Measurements from ENCODE around the gene OR2B2. TPM values are rescaled to one million over a fixed set of nuclear protein-coding genes. Genes with fewer than 3 reads are reported as not detected.

Gene OR2B2
- total and polyA plus RNA-seq, 4 donors, result not detected

DNA sequence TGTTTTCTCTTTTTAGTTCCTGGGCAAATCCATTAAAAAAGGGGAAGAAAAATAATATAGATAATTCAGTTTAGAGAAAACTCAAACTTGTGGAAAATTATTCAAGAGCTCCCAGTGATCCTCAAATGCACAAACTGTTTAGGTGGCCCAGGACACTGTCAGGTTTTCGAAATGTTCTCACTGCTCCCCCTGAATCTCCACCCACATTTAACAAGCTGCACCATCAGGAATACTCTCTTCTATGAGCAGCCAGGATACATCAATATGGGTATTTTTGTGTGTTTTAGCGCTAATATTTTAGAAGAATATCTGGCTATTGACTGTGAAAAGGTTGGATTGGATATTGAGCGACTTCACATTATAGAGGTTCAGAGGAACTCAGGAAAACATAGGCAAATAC lies 43.9 kb downstream of the OR2B2 start:
- H3K9me3 ChIP-seq (ENCODE audit: control insufficient read depth in 4 of 4, low read length in 3 of 4), result no peaks in the 10 kb centered on the region
- no peaks in the 10 kb centered on the region for H3K27me3 ChIP-seq (ENCODE audit: control insufficient read depth in 4 of 4, insufficient read depth in 4 of 4, low read length in 3 of 4)
- no peak for DNase-seq (ENCODE audit: low spot score)
- WGBS, result 92% methylated on average over 3 of the region's 3 CpGs
- no peak overlapping the region for H3K4me3 ChIP-seq (ENCODE audit: low read depth in 1 of 3, low read length in 3 of 3)
- TF ChIP-seq RAD21 (IDR thresholded peaks at IDR 0.05) (no peak), JUND (IDR thresholded peaks at IDR 0.05) (no peak), RXRA (IDR thresholded peaks at IDR 0.05) (no peak)
- H3K4me1 ChIP-seq (ENCODE audit: control insufficient read depth in 4 of 4, insufficient read depth in 4 of 4, low read length in 3 of 4), result peaks cover 8 to 44% (median 21%) of the 10 kb centered on the region in 4 donors
- H3K9ac ChIP-seq (ENCODE audit: low read depth in 1 of 2, low read length in 2 of 2), result no peak overlapping the region
- H3K27ac ChIP-seq (ENCODE audit: low read depth in 1 of 2, low read length in 2 of 2), result no peak overlapping the region
- no peaks in the 10 kb centered on the region for H3K36me3 ChIP-seq (ENCODE audit: control insufficient read depth in 4 of 4, insufficient read depth in 3 of 4, low read depth in 1 of 4, low read length in 3 of 4)

DNA sequence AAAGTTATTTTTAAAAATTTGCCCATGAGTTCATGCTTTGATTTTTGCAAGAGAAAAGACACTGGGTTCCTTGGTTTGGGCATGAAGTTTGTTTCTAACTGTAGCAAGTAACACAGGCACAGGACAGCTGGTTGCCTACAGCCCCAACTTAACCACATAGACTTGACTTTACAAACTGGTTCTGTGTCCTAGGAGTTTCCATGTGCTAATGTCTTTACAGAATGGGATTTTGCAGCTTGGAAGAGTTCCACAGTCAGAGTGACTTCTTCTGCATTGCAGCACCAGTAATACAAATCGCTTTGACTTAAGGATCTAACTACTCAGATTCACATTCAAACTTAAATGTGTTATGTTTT lies 44.3 kb downstream of the OR2B2 start:
- Histone ChIP-seq H3K36me3 (ENCODE audit: control insufficient read depth in 4 of 4, insufficient read depth in 3 of 4, low read depth in 1 of 4, low read length in 3 of 4) (no peaks in the 10 kb centered on the region), H3K27ac (ENCODE audit: low read depth in 1 of 2, low read length in 2 of 2) (no peak overlapping the region), H3K9ac (ENCODE audit: low read depth in 1 of 2, low read length in 2 of 2) (no peak overlapping the region), H3K9me3 (ENCODE audit: control insufficient read depth in 4 of 4, low read length in 3 of 4) (no peaks in the 10 kb centered on the region), H3K4me1 (ENCODE audit: control insufficient read depth in 4 of 4, insufficient read depth in 4 of 4, low read length in 3 of 4) (peaks cover 8 to 40% (median 21%) of the 10 kb centered on the region in 4 donors), H3K27me3 (ENCODE audit: control insufficient read depth in 4 of 4, insufficient read depth in 4 of 4, low read length in 3 of 4) (no peaks in the 10 kb centered on the region), H3K4me3 (ENCODE audit: low read depth in 1 of 3, low read length in 3 of 3) (no peak overlapping the region)
- WGBS, result 97% methylated on average over 1 of the region's 1 CpG
- no peak for DNase-seq (ENCODE audit: low spot score)
- TF ChIP-seq, protein P1, sequence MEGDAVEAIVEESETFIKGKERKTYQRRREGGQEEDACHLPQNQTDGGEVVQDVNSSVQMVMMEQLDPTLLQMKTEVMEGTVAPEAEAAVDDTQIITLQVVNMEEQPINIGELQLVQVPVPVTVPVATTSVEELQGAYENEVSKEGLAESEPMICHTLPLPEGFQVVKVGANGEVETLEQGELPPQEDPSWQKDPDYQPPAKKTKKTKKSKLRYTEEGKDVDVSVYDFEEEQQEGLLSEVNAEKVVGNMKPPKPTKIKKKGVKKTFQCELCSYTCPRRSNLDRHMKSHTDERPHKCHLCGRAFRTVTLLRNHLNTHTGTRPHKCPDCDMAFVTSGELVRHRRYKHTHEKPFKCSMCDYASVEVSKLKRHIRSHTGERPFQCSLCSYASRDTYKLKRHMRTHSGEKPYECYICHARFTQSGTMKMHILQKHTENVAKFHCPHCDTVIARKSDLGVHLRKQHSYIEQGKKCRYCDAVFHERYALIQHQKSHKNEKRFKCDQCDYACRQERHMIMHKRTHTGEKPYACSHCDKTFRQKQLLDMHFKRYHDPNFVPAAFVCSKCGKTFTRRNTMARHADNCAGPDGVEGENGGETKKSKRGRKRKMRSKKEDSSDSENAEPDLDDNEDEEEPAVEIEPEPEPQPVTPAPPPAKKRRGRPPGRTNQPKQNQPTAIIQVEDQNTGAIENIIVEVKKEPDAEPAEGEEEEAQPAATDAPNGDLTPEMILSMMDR (IDR thresholded peaks at IDR 0.05; ENCODE audit: low read depth, low read length, missing input control), result no peak
- TF ChIP-seq NR2F2 (IDR thresholded peaks at IDR 0.05), result no peak
- TF ChIP-seq RAD21 (IDR thresholded peaks at IDR 0.05), result no peak
- TF ChIP-seq TAF1 (conservative IDR thresholded peaks at IDR 0.05), result no peak
- TF ChIP-seq, protein P2, sequence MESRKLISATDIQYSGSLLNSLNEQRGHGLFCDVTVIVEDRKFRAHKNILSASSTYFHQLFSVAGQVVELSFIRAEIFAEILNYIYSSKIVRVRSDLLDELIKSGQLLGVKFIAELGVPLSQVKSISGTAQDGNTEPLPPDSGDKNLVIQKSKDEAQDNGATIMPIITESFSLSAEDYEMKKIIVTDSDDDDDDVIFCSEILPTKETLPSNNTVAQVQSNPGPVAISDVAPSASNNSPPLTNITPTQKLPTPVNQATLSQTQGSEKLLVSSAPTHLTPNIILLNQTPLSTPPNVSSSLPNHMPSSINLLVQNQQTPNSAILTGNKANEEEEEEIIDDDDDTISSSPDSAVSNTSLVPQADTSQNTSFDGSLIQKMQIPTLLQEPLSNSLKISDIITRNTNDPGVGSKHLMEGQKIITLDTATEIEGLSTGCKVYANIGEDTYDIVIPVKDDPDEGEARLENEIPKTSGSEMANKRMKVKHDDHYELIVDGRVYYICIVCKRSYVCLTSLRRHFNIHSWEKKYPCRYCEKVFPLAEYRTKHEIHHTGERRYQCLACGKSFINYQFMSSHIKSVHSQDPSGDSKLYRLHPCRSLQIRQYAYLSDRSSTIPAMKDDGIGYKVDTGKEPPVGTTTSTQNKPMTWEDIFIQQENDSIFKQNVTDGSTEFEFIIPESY (IDR thresholded peaks at IDR 0.05), result no peak
- TF ChIP-seq GABPA (IDR thresholded peaks at IDR 0.05 in 1 of 2, conservative IDR thresholded peaks at IDR 0.05 in 1 of 2), result no peak
- TF ChIP-seq, protein P3, sequence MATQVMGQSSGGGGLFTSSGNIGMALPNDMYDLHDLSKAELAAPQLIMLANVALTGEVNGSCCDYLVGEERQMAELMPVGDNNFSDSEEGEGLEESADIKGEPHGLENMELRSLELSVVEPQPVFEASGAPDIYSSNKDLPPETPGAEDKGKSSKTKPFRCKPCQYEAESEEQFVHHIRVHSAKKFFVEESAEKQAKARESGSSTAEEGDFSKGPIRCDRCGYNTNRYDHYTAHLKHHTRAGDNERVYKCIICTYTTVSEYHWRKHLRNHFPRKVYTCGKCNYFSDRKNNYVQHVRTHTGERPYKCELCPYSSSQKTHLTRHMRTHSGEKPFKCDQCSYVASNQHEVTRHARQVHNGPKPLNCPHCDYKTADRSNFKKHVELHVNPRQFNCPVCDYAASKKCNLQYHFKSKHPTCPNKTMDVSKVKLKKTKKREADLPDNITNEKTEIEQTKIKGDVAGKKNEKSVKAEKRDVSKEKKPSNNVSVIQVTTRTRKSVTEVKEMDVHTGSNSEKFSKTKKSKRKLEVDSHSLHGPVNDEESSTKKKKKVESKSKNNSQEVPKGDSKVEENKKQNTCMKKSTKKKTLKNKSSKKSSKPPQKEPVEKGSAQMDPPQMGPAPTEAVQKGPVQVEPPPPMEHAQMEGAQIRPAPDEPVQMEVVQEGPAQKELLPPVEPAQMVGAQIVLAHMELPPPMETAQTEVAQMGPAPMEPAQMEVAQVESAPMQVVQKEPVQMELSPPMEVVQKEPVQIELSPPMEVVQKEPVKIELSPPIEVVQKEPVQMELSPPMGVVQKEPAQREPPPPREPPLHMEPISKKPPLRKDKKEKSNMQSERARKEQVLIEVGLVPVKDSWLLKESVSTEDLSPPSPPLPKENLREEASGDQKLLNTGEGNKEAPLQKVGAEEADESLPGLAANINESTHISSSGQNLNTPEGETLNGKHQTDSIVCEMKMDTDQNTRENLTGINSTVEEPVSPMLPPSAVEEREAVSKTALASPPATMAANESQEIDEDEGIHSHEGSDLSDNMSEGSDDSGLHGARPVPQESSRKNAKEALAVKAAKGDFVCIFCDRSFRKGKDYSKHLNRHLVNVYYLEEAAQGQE (IDR thresholded peaks at IDR 0.05), result no peak
- no peak for TF ChIP-seq FOXA1 (IDR thresholded peaks at IDR 0.05)
- no peak for TF ChIP-seq HNF4G (IDR thresholded peaks at IDR 0.05)
- TF ChIP-seq, protein P4, sequence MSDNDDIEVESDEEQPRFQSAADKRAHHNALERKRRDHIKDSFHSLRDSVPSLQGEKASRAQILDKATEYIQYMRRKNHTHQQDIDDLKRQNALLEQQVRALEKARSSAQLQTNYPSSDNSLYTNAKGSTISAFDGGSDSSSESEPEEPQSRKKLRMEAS (IDR thresholded peaks at IDR 0.05), result no peak
- no peak for TF ChIP-seq SP1 (IDR thresholded peaks at IDR 0.05)
- no peak for TF ChIP-seq JUND (IDR thresholded peaks at IDR 0.05)
